ENCODE measurements around the gene CHD2. TPM values are rescaled to one million over a fixed set of nuclear protein-coding genes. Genes with fewer than 3 reads are reported as not detected.
A peak's percentile ranks its signal among the peaks of the same experiment; 100 is the strongest.

Gene CHD2
- total and polyA plus RNA-seq, 10 of the 15 experiments (the other 5 are each of a cell fraction or from before 2014, with no cell fraction given): 38.1 to 94.7 (median 63.3) TPM

GRCh38 chr15:92889390-92890107 lies 10.6 kb upstream of the CHD2 start:
- H3K9ac ChIP-seq (ENCODE audit: control insufficient read depth, insufficient read depth, low read length): no peak overlapping the region
- FAIRE-seq (peak; percentile 49), DNase-seq (ENCODE audit: low read depth, low spot score) (no peak), ATAC-seq (peak; percentile 30)
- in situ Hi-C loops (cut with MboI) (loop anchor here (10.0 kb wide), 1 partner anchor 75 kb away; no protein-coding TSS in a partner anchor), intact Hi-C loops (cut with micrococcal nuclease; ENCODE audit: unreplicated experiment) (no loop called here)
- no peaks in the 10 kb centered on the region for H4K20me1 ChIP-seq (ENCODE audit: control insufficient read depth, insufficient read depth)
- H3K27me3 ChIP-seq (replicated peaks in 1 of 2; ENCODE audit: control insufficient read depth in 2 of 2, insufficient read depth in 2 of 2, low read length in 1 of 2): no peaks in the 10 kb centered on the region
- CTCF ChIA-PET: interaction anchor here (1.5 to 3.1 kb wide), 4 partner anchors 11 to 32 kb away, joined by 3 to 11 read pairs (median 6); partner anchors contain the start of gene CHD2
- peaks cover 3% of the 10 kb centered on the region; the same call in 1 of the 2 replicates for H3K4me1 ChIP-seq (ENCODE audit: control insufficient read depth, insufficient read depth, low read length)
- no TSS peak for BruUV-seq (replicated peaks)
- peaks cover 96% of the 10 kb centered on the region for H3K79me2 ChIP-seq (ENCODE audit: control insufficient read depth, insufficient read depth, low read length)
- SMC1A ChIA-PET (ENCODE audit: uncharacterized antibody, unreplicated experiment): interaction anchor here (1.0 to 16.8 kb wide), 9 partner anchors 15 to 93 kb away, joined by 3 to 252 read pairs (median 9); partner anchors contain the start of gene CHD2
- H3K27ac ChIP-seq (ENCODE audit: control insufficient read depth, insufficient read depth): no peak overlapping the region
- H2AFZ ChIP-seq (ENCODE audit: control insufficient read depth, low read depth, low read length): no peak overlapping the region
- POLR2A ChIA-PET: interaction anchor here (1.5 to 3.4 kb wide), 5 partner anchors 10 to 66 kb away, joined by 5 to 12 read pairs (median 8); partner anchors contain the start of gene CHD2
- peak overlapping the region; percentile 44 for H3K4me2 ChIP-seq (ENCODE audit: control insufficient read depth, insufficient read depth)
- H3K9me3 ChIP-seq (replicated peaks; ENCODE audit: control insufficient read depth, insufficient read depth, low read length): no peaks in the 10 kb centered on the region; the same call in 1 of the 3 replicates
- RAD21 ChIA-PET (ENCODE audit: unreplicated experiment): interaction anchor here (0.9 to 10.4 kb wide), 5 partner anchors 10 to 80 kb away, joined by 3 to 121 read pairs (median 10); partner anchors contain the start of gene CHD2
- H3K36me3 ChIP-seq (ENCODE audit: control insufficient read depth in 2 of 2, insufficient read depth in 2 of 2, low read length in 1 of 2): peaks cover 4 to 47% of the 10 kb centered on the region in 2 experiments; a peak in 3 of 4 replicates
- TF ChIP-seq, protein P1, sequence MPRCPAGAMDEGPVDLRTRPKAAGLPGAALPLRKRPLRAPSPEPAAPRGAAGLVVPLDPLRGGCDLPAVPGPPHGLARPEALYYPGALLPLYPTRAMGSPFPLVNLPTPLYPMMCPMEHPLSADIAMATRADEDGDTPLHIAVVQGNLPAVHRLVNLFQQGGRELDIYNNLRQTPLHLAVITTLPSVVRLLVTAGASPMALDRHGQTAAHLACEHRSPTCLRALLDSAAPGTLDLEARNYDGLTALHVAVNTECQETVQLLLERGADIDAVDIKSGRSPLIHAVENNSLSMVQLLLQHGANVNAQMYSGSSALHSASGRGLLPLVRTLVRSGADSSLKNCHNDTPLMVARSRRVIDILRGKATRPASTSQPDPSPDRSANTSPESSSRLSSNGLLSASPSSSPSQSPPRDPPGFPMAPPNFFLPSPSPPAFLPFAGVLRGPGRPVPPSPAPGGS (IDR thresholded peaks at IDR 0.05; ENCODE audit: borderline replicate concordance, insufficient read depth, low read depth, low read length, poor library complexity, severe bottlenecking): no peak
- no peak for TF ChIP-seq RBBP5 (conservative IDR thresholded peaks at IDR 0.05)
- peak; percentile 40; the same call in 1 of the 2 replicates for TF ChIP-seq POLR2AphosphoS2 (IDR thresholded peaks at IDR 0.05; ENCODE audit: low read depth, low read length)
- WGBS (ENCODE audit: insufficient coverage, insufficient replicate concordance, low lambda C conversion rate, missing lambda C conversion rate): 51% methylated on average over 5 of the region's 5 CpGs
- H3K4me3 ChIP-seq: peak overlapping the region; percentile 13; the same call in 1 of the 2 replicates

Measured in GM12878 (cell line).